ENCODE data around the gene PCDHB9.
"Not testable (repeated sequence)": the region's sequence is repeated elsewhere in the genome, so short reads cannot be mapped to it uniquely, and the experiment has no call there.

PCDHB9 gene

GRCh38 chr5:141184117-141184855, 2.7 kb upstream of the PCDHB9 start:
- H3K27ac ChIP-seq, H3K4me3 ChIP-seq: not testable (repeated sequence)

- H3K27ac ChIP-seq = not testable (repeated sequence)
Measured at GRCh38 chr5:141188682-141189081, 1.7 kb downstream of the PCDHB9 start.

GRCh38 chr5:141189131-141189530, 2.2 kb downstream of the PCDHB9 start:
- not testable (repeated sequence) for H3K27ac ChIP-seq, H3K4me3 ChIP-seq

More at GRCh38 chr5:141188682-141189081, 1.7 kb downstream of the PCDHB9 start:
- H3K4me3 ChIP-seq = not testable (repeated sequence)

- Histone ChIP-seq H3K4me3 (no peak within 1 kb of the TSS), H3K27ac (no peak within 1 kb of the TSS)
Measured at GRCh38 chr5:141192110-141192725, 5.3 kb downstream of the PCDHB9 start, which contains the start of gene PCDHB10. Gene PCDHB10 (plus strand): TSS chr5:141192353. CDS start chr5:141192553, 200 bp downstream.

GRCh38 chr5:141194332-141194731, 7.4 kb downstream of the PCDHB9 start:
- H3K27ac ChIP-seq, H3K4me3 ChIP-seq: not testable (repeated sequence)

GRCh38 chr5:141196363-141196762, 9.4 kb downstream of the PCDHB9 start:
- Histone ChIP-seq H3K4me3 (no peak overlapping the region), H3K27ac (no peak overlapping the region)

GRCh38 chr5:141199359-141200235, 12.6 kb downstream of the PCDHB9 start, which contains the start of gene PCDHB11:
Gene PCDHB11 (plus strand): TSS chr5:141199627. CDS start chr5:141199775, 148 bp downstream.
- Histone ChIP-seq H3K27ac (peak within 1 kb of the TSS in 1 of 21 experiments; percentile 9), H3K4me3 (peak within 1 kb of the TSS in 3 of 7 experiments; percentile 3 to 19 (median 15))

GRCh38 chr5:141201126-141201525, 14.2 kb downstream of the PCDHB9 start:
- not testable (repeated sequence) for H3K4me3 ChIP-seq, H3K27ac ChIP-seq

GRCh38 chr5:141201646-141202045, 14.7 kb downstream of the PCDHB9 start:
- not testable (repeated sequence) for H3K4me3 ChIP-seq, H3K27ac ChIP-seq

GRCh38 chr5:141208478-141208877, 21.5 kb downstream of the PCDHB9 start, which contains the start of gene PCDHB12:
Gene PCDHB12 (plus strand): TSS chr5:141208719. CDS start chr5:141208908, 189 bp downstream.
- no peak within 1 kb of the TSS for H3K4me3 ChIP-seq

GRCh38 chr5:141210281-141210680, 23.3 kb downstream of the PCDHB9 start:
- not testable (repeated sequence) for H3K27ac ChIP-seq, H3K4me3 ChIP-seq

More at GRCh38 chr5:141208478-141208877, 21.5 kb downstream of the PCDHB9 start, which contains the start of gene PCDHB12:
- H3K27ac ChIP-seq = no peak within 1 kb of the TSS

- H3K4me3 ChIP-seq = not testable (repeated sequence)
Measured at GRCh38 chr5:141210849-141211248, 23.9 kb downstream of the PCDHB9 start.

GRCh38 chr5:141213656-141214339, 26.8 kb downstream of the PCDHB9 start, which contains the start of gene PCDHB13:
Gene PCDHB13 (plus strand): TSS chr5:141213919. CDS start chr5:141214124, 205 bp downstream.
- not testable (repeated sequence) for H3K27ac ChIP-seq
- peak within 1 kb of the TSS in 1 of 7 experiments; percentile 22 for H3K4me3 ChIP-seq

More at GRCh38 chr5:141210849-141211248, 23.9 kb downstream of the PCDHB9 start:
- not testable (repeated sequence) for H3K27ac ChIP-seq

- not testable (repeated sequence) for H3K27ac ChIP-seq, H3K4me3 ChIP-seq
Measured at GRCh38 chr5:141214583-141214982, 27.6 kb downstream of the PCDHB9 start.

GRCh38 chr5:141215504-141215903, 28.5 kb downstream of the PCDHB9 start:
- not testable (repeated sequence) for H3K4me3 ChIP-seq

GRCh38 chr5:141216035-141216434, 29.1 kb downstream of the PCDHB9 start:
- H3K27ac ChIP-seq, H3K4me3 ChIP-seq: not testable (repeated sequence)

More at GRCh38 chr5:141215504-141215903, 28.5 kb downstream of the PCDHB9 start:
- not testable (repeated sequence) for H3K27ac ChIP-seq

- Histone ChIP-seq H3K27ac (no peak within 1 kb of the TSS), H3K4me3 (peak within 1 kb of the TSS in 1 of 7 experiments; percentile 7)
Measured at GRCh38 chr5:141223112-141223783, 36.3 kb downstream of the PCDHB9 start, which contains the start of gene PCDHB14. Gene PCDHB14 (plus strand): TSS chr5:141223343. CDS start chr5:141223506, 163 bp downstream.

- H3K4me3 ChIP-seq, H3K27ac ChIP-seq: not testable (repeated sequence)
Measured at GRCh38 chr5:141224844-141225243, 37.9 kb downstream of the PCDHB9 start.

Data from skin epidermis (tissue), 12 donors.